Liver (tissue), 9 donors: ENCODE data around the gene ATG4A. TPM values are rescaled to one million over a fixed set of nuclear protein-coding genes. Genes with fewer than 3 reads are reported as not detected.

Experiments used
- DNase-seq: peaks from one replicate; pipeline ENCODE4 v3.0.0-alpha.2; 2017; ENCODE audit warnings: low spot score
- H3K27ac ChIP-seq, 2 donors: one replicate each; pipeline ENCODE4 v1.7.0; 2013; ENCODE audit warnings: inconsistent platforms in 2 of 2, low read length in 2 of 2, control low read depth in 1 of 2, low read depth in 1 of 2, mild to moderate bottlenecking in 1 of 2
- H3K27me3 ChIP-seq, 4 donors: one replicate each; pipeline versions ENCODE4 v1.6.1 to v1.7.0; 2013; ENCODE audit warnings: low read length in 3 of 4, inconsistent platforms in 1 of 4, mild to moderate bottlenecking in 1 of 4, moderate library complexity in 1 of 4; ENCODE audit not compliant: control insufficient read depth in 4 of 4, insufficient read depth in 4 of 4
- H3K36me3 ChIP-seq, 4 donors: one replicate each; pipeline versions ENCODE4 v1.6.1 to v1.7.0; 2013; ENCODE audit warnings: low read length in 3 of 4, mild to moderate bottlenecking in 3 of 4, low read depth in 1 of 4, moderate library complexity in 1 of 4; ENCODE audit not compliant: control insufficient read depth in 4 of 4, insufficient read depth in 3 of 4
- H3K4me1 ChIP-seq, 4 donors: one replicate each; pipeline versions ENCODE4 v1.6.1 to v1.7.0; 2013; ENCODE audit warnings: low read length in 3 of 4, mild to moderate bottlenecking in 3 of 4, moderate library complexity in 1 of 4; ENCODE audit not compliant: control insufficient read depth in 4 of 4, insufficient read depth in 4 of 4
- H3K4me3 ChIP-seq, 3 donors: one replicate each; pipeline versions ENCODE4 v1.6.1 to v1.7.0; 2013; ENCODE audit warnings: low read length in 3 of 3, control low read depth in 1 of 3, low read depth in 1 of 3, mild to moderate bottlenecking in 1 of 3
- H3K9ac ChIP-seq, 2 donors: one replicate each; pipeline ENCODE4 v1.7.0; 2013; ENCODE audit warnings: low read length in 2 of 2, mild to moderate bottlenecking in 2 of 2, moderate library complexity in 2 of 2, control low read depth in 1 of 2, low read depth in 1 of 2
- H3K9me3 ChIP-seq, 4 donors: one replicate each; pipeline versions ENCODE4 v1.6.1 to v1.7.0; 2013; ENCODE audit warnings: low read length in 3 of 4; ENCODE audit not compliant: control insufficient read depth in 4 of 4
- EGR1 ChIP-seq, 2 donors: IDR thresholded peaks; 2 replicates each; pipeline ENCODE4 v1.6.1; 2016 to 2018; ENCODE audit warnings: antibody characterized with exemption in 2 of 2, low read depth in 2 of 2
- FOXA1 ChIP-seq: IDR thresholded peaks from 2 replicates; pipeline ENCODE4 v1.6.1; 2016; ENCODE audit warnings: antibody characterized with exemption
- FOXA2 ChIP-seq: IDR thresholded peaks from 2 replicates; pipeline ENCODE4 v1.6.1; 2016; ENCODE audit warnings: antibody characterized with exemption
- GABPA ChIP-seq, 2 donors: IDR thresholded peaks in 1 of 2; conservative IDR thresholded peaks in 1 of 2; 2 replicates each; pipeline ENCODE4 v1.6.1; 2016; ENCODE audit warnings: antibody characterized with exemption in 2 of 2, mild to moderate bottlenecking in 1 of 2, moderate library complexity in 1 of 2
- HNF4A ChIP-seq, 2 donors: conservative IDR thresholded peaks; 2 replicates each; pipeline ENCODE4 v1.6.1; 2016; ENCODE audit warnings: antibody characterized with exemption in 2 of 2, mild to moderate bottlenecking in 2 of 2
- HNF4G ChIP-seq: IDR thresholded peaks from 2 replicates; pipeline ENCODE4 v1.6.1; 2016; ENCODE audit warnings: antibody characterized with exemption
- JUND ChIP-seq, 2 donors: IDR thresholded peaks; 2 replicates each; pipeline ENCODE4 v1.6.1; 2016; ENCODE audit warnings: antibody characterized with exemption in 2 of 2
- NR2F2 ChIP-seq: IDR thresholded peaks from 2 replicates; pipeline ENCODE4 v1.6.1; 2016; ENCODE audit warnings: antibody characterized with exemption
- RAD21 ChIP-seq, 2 donors: IDR thresholded peaks; 2 replicates each; pipeline ENCODE4 v1.6.1; 2016; ENCODE audit warnings: antibody characterized with exemption in 2 of 2, mild to moderate bottlenecking in 2 of 2
- RXRA ChIP-seq, 2 donors: IDR thresholded peaks; 2 replicates each; pipeline ENCODE4 v1.6.1; 2017 to 2018; ENCODE audit warnings: antibody characterized with exemption in 2 of 2, mild to moderate bottlenecking in 1 of 2
- SP1 ChIP-seq: IDR thresholded peaks from 2 replicates; pipeline ENCODE4 v1.6.1; 2018; ENCODE audit warnings: antibody characterized with exemption, mild to moderate bottlenecking
- TAF1 ChIP-seq: conservative IDR thresholded peaks from 2 replicates; pipeline ENCODE4 v1.6.1; 2016; ENCODE audit warnings: antibody characterized with exemption, mild to moderate bottlenecking
- YY1 ChIP-seq: IDR thresholded peaks from 2 replicates; pipeline ENCODE4 v1.6.1; 2016; ENCODE audit warnings: antibody characterized with exemption, mild to moderate bottlenecking
- WGBS: extraction: QIAGEN DNeasy Blood & Tissue Kit; methylation state at CpG from one replicate; pipeline ENCODE4 v1.1.7; 2013; 5-methylcytosine and 5-hydroxymethylcytosine counted together
- polyA plus RNA-seq, 2 donors: library from polyadenylated mRNA; stranded (reverse) in 1 of 2; unstranded in 1 of 2; fragments of 200-250 nt in 1 of 2; fragments of >200 nt in 1 of 2; fragmentation: Nextera tagmentation in 1 of 2; extraction: Ambion mirVana in 1 of 2; gene quantifications; one replicate each; pipeline versions ENCODE4 v1.2.1 to v1.2.3, GENCODE V29; 2013 to 2015
- total RNA-seq, 2 donors: library from RNA; depleted of rRNA; stranded (reverse); fragments of >200 nt; gene quantifications; one replicate each; pipeline ENCODE4 v1.2.3, GENCODE V29; 2014
- TF ChIP-seq, protein P1 (sequence below): IDR thresholded peaks from 2 replicates; pipeline ENCODE4 v1.6.1; 2016; ENCODE audit warnings: antibody characterized with exemption
- TF ChIP-seq, protein P2 (sequence below): IDR thresholded peaks from 2 replicates; pipeline ENCODE4 v1.6.1; 2016; ENCODE audit warnings: antibody characterized with exemption
- TF ChIP-seq, protein P3 (sequence below): IDR thresholded peaks from 2 replicates; pipeline ENCODE4 v1.6.1; 2016; ENCODE audit warnings: antibody characterized with exemption
- TF ChIP-seq, protein P4 (sequence below): fragments of 150-350 bp; IDR thresholded peaks from 2 replicates; pipeline ENCODE4 v1.5.1; 2017; ENCODE audit warnings: improper control_type of control experiment, low read depth, low read length; ENCODE audit not compliant: missing input control
- TF ChIP-seq, protein P5 (sequence below): IDR thresholded peaks from 2 replicates; pipeline ENCODE4 v1.6.1; 2016; ENCODE audit warnings: antibody characterized with exemption, mild to moderate bottlenecking
- donor health status: healthy.
- donor health status: healthy.
- donor health status: healthy.
- donor health status: healthy.
- donor health status: healthy.

ATG4A gene
- total and polyA plus RNA-seq, 4 donors = 11.7 to 19.8 (median 16.6) TPM

DNA sequence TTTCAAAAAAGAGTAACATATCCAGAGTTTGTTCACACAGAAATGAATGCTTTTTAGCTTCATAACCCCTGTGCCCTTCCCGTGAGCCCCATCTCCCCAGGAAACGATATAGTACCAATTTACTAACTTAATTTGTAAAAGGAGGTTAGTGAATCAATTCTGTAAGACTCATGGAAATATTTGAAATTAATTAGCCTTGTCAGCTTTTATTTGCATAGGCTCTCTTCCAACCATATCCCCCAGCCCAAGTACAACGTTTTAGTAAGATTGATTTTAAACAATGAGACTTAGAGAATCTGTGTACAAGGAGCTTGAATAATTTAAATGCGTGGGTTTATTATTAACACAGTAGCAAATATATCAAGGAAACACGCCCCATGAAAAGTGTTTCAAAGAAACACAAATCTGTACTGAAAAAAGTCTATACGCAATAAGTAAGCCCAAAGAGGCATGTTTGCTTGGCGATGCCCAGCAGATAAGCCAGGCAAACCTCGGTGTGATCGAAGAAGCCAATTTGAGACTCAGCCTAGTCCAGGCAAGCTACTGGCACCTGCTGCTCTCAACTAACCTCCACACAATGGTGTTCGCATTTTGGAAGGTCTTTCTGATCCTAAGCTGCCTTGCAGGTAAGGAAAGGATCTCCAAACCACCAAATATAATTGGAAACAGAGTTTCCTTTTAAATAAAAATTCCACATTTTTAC, 46.9 kb upstream of the ATG4A start, which contains the start of gene VSIG1:
Gene VSIG1, plus strand, starts transcription at position 512 of the 703 bp plus-strand sequence. Its CDS starts 66 bp downstream, at position 578.
- Histone ChIP-seq H3K36me3 (no peaks in the 10 kb centered on the region), H3K9me3 (no peaks in the 10 kb centered on the region), H3K4me1 (peaks cover 0 to 1% (median 0%) of the 10 kb centered on the region in 4 donors), H3K27me3 (no peaks in the 10 kb centered on the region), H3K9ac (no peak within 1 kb of the TSS), H3K27ac (no peak within 1 kb of the TSS), H3K4me3 (no peak within 1 kb of the TSS)
- no peak for TF ChIP-seq JUND (IDR thresholded peaks at IDR 0.05)
- TF ChIP-seq FOXA2 = no peak
- TF ChIP-seq, protein P1, sequence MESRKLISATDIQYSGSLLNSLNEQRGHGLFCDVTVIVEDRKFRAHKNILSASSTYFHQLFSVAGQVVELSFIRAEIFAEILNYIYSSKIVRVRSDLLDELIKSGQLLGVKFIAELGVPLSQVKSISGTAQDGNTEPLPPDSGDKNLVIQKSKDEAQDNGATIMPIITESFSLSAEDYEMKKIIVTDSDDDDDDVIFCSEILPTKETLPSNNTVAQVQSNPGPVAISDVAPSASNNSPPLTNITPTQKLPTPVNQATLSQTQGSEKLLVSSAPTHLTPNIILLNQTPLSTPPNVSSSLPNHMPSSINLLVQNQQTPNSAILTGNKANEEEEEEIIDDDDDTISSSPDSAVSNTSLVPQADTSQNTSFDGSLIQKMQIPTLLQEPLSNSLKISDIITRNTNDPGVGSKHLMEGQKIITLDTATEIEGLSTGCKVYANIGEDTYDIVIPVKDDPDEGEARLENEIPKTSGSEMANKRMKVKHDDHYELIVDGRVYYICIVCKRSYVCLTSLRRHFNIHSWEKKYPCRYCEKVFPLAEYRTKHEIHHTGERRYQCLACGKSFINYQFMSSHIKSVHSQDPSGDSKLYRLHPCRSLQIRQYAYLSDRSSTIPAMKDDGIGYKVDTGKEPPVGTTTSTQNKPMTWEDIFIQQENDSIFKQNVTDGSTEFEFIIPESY = no peak
- no peak for TF ChIP-seq TAF1
- no peak for TF ChIP-seq RXRA (IDR thresholded peaks at IDR 0.05)
- TF ChIP-seq, protein P2, sequence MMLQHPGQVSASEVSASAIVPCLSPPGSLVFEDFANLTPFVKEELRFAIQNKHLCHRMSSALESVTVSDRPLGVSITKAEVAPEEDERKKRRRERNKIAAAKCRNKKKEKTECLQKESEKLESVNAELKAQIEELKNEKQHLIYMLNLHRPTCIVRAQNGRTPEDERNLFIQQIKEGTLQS = no peak
- TF ChIP-seq FOXA1 = no peak
- no peak for TF ChIP-seq RAD21 (IDR thresholded peaks at IDR 0.05)
- TF ChIP-seq, protein P3, sequence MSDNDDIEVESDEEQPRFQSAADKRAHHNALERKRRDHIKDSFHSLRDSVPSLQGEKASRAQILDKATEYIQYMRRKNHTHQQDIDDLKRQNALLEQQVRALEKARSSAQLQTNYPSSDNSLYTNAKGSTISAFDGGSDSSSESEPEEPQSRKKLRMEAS = no peak
- no peak for TF ChIP-seq YY1
- no peak for TF ChIP-seq GABPA (IDR thresholded peaks at IDR 0.05 in 1 of 2, conservative IDR thresholded peaks at IDR 0.05 in 1 of 2)
- TF ChIP-seq HNF4A (conservative IDR thresholded peaks at IDR 0.05) = no peak
- TF ChIP-seq EGR1 (IDR thresholded peaks at IDR 0.05; ENCODE audit: low read depth in 2 of 2) = no peak
- TF ChIP-seq, protein P4, sequence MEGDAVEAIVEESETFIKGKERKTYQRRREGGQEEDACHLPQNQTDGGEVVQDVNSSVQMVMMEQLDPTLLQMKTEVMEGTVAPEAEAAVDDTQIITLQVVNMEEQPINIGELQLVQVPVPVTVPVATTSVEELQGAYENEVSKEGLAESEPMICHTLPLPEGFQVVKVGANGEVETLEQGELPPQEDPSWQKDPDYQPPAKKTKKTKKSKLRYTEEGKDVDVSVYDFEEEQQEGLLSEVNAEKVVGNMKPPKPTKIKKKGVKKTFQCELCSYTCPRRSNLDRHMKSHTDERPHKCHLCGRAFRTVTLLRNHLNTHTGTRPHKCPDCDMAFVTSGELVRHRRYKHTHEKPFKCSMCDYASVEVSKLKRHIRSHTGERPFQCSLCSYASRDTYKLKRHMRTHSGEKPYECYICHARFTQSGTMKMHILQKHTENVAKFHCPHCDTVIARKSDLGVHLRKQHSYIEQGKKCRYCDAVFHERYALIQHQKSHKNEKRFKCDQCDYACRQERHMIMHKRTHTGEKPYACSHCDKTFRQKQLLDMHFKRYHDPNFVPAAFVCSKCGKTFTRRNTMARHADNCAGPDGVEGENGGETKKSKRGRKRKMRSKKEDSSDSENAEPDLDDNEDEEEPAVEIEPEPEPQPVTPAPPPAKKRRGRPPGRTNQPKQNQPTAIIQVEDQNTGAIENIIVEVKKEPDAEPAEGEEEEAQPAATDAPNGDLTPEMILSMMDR = no peak
- TF ChIP-seq SP1 = no peak
- TF ChIP-seq NR2F2 = no peak
- no peak for TF ChIP-seq HNF4G
- TF ChIP-seq, protein P5, sequence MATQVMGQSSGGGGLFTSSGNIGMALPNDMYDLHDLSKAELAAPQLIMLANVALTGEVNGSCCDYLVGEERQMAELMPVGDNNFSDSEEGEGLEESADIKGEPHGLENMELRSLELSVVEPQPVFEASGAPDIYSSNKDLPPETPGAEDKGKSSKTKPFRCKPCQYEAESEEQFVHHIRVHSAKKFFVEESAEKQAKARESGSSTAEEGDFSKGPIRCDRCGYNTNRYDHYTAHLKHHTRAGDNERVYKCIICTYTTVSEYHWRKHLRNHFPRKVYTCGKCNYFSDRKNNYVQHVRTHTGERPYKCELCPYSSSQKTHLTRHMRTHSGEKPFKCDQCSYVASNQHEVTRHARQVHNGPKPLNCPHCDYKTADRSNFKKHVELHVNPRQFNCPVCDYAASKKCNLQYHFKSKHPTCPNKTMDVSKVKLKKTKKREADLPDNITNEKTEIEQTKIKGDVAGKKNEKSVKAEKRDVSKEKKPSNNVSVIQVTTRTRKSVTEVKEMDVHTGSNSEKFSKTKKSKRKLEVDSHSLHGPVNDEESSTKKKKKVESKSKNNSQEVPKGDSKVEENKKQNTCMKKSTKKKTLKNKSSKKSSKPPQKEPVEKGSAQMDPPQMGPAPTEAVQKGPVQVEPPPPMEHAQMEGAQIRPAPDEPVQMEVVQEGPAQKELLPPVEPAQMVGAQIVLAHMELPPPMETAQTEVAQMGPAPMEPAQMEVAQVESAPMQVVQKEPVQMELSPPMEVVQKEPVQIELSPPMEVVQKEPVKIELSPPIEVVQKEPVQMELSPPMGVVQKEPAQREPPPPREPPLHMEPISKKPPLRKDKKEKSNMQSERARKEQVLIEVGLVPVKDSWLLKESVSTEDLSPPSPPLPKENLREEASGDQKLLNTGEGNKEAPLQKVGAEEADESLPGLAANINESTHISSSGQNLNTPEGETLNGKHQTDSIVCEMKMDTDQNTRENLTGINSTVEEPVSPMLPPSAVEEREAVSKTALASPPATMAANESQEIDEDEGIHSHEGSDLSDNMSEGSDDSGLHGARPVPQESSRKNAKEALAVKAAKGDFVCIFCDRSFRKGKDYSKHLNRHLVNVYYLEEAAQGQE = no peak
- DNase-seq = no peak
- WGBS = 53% methylated on average over 10 of the region's 10 CpGs
